Sigmoid colon (tissue), 4 donors: ENCODE data around the gene FAH.

Experiments used
- POLR2A ChIP-seq, 2 donors: fragments of 450-650 bp; IDR thresholded peaks; one replicate each; pipeline ENCODE4 v1.6.1; 2016; ENCODE audit warnings: antibody characterized with exemption in 2 of 2, mild to moderate bottlenecking in 2 of 2, moderate library complexity in 2 of 2
- POLR2AphosphoS5 ChIP-seq, 4 donors: sonication (generic); formaldehyde crosslinking; IDR thresholded peaks; one replicate each; pipeline ENCODE4 v1.6.1; 2017; ENCODE audit warnings: antibody characterized with exemption in 4 of 4
- TF ChIP-seq, protein P1 (sequence below), 4 experiments: fragments of 450-650 bp in 3 of 4; fragments of 200-600 bp in 1 of 4; IDR thresholded peaks; one replicate each; pipeline ENCODE4 v1.5.1; 2016 to 2019; ENCODE audit warnings: antibody characterized with exemption in 4 of 4, mild to moderate bottlenecking in 3 of 4, moderate library complexity in 2 of 4

DNA sequence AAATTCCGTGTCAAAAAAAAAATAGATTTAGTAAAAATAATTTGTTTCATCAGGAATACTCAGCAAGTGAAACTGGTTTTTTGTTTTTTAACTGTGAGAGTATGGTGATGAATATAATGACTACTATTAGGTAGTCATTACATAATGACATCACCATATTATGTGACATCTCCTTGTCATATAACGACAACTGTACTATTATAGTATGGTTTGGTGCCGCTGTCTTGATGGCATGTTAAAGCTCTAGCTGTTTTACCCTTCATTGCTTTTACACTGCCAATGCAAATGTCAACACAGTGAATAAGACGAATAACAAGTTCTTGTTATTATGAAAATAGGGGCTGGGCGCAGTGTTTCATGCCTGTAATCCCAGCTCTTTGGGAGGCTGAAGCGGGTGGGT lies 45.6 kb upstream of the FAH start:
- TF ChIP-seq, protein P1, sequence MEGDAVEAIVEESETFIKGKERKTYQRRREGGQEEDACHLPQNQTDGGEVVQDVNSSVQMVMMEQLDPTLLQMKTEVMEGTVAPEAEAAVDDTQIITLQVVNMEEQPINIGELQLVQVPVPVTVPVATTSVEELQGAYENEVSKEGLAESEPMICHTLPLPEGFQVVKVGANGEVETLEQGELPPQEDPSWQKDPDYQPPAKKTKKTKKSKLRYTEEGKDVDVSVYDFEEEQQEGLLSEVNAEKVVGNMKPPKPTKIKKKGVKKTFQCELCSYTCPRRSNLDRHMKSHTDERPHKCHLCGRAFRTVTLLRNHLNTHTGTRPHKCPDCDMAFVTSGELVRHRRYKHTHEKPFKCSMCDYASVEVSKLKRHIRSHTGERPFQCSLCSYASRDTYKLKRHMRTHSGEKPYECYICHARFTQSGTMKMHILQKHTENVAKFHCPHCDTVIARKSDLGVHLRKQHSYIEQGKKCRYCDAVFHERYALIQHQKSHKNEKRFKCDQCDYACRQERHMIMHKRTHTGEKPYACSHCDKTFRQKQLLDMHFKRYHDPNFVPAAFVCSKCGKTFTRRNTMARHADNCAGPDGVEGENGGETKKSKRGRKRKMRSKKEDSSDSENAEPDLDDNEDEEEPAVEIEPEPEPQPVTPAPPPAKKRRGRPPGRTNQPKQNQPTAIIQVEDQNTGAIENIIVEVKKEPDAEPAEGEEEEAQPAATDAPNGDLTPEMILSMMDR (IDR thresholded peaks at IDR 0.05) = no peak
- TF ChIP-seq POLR2AphosphoS5 (IDR thresholded peaks at IDR 0.05) (no peak), POLR2A (IDR thresholded peaks at IDR 0.05) (no peak)
